GM18909 (cell line): ENCODE measurements around the gene TMEFF1.

ENCODE experiments used
- ATAC-seq: cut with Tn5 transposase; IDR thresholded peaks from one replicate; pipeline ENCODE4 v1.9.1; 2021; ENCODE audit warnings: mild to moderate bottlenecking; ENCODE audit not compliant: unreplicated experiment, poor library complexity

Gene TMEFF1

GRCh38 chr9:100597236-100597635 lies 124.3 kb downstream of the TMEFF1 start:
- no peak for ATAC-seq

DNA sequence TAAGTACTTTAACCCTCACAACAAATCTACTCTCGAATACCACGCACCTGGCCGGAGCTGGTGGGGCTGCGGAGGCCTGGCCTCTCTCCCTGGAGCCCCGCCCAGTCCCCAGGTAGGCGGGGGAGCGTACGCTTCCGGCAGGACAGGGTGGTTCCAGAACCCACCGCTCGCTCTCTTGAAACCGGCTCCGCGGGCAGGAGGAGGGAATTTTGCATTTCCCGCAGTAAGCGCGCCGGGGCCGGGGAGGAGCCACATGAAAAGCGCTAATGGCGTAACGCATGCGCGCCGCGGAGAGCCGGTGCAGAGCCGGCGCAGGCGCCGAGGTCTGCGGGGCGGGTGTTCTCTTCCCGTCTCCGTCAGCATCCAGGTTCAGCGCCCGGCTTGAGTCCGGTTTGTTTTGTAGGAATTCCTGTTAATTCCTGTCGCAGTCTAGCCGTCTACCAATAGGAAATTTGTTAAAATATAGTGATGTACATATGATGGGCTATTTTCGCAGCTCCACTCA lies 125.7 kb downstream of the TMEFF1 start:
- ATAC-seq, result peak; percentile 84

DNA sequence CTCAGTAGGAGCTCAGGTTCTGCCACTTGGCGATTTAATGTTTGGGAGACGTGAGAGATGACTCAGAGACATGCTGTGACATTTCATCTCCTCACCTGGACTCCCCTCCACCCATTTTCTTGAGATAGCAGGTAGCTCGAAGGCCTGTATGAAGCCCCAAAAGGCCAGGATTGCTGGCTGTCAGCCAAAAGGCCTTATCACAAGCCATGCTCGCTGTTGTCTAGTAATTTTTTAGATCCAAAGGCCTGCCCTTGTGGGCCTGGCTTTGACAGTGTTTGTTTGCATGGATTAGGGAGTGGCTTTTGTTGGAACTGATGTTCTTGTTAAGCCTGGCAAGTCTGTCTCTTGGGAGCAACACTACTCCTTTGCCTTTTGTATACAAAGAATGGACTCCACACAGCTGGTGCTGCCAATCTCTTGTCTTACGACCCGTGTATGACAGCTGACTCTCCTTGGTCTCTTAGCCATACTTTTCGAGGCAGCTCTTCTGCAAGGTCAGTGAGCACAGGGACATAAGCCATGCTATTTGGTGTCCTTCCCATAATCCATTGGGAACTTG lies 127.7 kb downstream of the TMEFF1 start:
- no peak for ATAC-seq

GRCh38 chr9:100601216-100601615 lies 128.3 kb downstream of the TMEFF1 start:
- ATAC-seq, result peak; percentile 67

DNA sequence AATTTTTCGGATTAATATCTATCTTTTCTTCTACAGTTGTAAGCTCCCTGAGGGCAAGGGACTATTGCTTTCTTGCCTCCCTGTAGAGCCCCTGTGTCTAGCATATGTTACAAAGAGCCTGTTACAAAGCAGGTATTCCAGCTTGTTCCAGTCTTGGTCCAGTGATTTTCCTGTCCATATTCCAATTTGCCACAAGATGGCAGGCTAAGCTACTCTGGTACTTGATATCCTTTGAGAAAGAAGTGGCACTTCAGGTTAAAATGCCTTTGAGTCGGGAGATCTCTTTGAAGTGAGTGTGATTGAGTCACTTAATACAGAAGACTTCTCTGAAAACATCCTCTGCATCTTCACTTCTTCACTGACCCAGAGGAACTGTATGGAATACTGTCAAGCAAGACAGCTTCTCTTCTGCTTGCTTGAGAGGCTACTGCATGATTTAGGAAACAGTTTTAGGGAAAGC lies 129.4 kb downstream of the TMEFF1 start:
- ATAC-seq, result no peak

DNA sequence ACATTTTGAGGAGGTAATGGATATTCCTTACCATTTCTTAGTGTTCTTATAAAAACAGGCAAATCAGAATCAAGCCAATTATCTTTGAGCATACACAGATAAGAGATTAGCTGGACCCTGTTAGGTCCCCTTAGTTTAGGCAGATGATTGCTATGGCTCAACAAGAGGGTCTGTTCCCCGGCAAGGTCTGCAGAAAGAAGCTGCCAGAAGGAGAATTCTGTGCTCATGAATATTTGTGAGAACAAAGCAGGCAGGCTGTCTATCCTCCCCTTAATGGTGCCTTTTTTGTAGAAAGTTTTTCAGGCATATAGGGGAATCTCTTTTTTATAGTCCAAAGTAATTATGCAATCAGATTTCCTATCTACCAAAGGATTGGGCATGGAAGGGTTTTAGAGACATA lies 132.5 kb downstream of the TMEFF1 start:
- ATAC-seq, result no peak

GRCh38 chr9:100619194-100619593 lies 146.2 kb downstream of the TMEFF1 start:
- no peak for ATAC-seq

DNA sequence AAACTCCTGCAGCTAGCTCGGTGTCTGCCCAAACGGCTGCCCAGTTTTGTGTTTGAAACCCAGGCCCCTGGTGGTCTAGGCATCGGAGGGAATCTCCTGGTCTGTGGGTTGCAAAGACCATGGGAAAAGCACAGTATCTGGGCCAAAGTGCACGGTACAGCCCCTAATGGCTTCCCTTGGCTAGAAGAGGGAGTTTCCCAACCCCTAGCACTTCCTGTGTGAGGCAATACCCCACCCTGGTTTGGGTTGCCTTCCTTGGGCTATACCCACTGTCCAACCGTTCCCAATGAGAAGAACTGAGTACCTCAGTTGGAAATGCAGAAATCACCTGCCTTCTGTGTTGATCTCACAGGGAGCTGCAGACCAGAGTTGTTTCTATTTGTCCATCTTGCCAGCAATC lies 146.7 kb downstream of the TMEFF1 start:
- ATAC-seq, result no peak

GRCh38 chr9:100623969-100624368 lies 151.0 kb downstream of the TMEFF1 start:
- no peak for ATAC-seq

DNA sequence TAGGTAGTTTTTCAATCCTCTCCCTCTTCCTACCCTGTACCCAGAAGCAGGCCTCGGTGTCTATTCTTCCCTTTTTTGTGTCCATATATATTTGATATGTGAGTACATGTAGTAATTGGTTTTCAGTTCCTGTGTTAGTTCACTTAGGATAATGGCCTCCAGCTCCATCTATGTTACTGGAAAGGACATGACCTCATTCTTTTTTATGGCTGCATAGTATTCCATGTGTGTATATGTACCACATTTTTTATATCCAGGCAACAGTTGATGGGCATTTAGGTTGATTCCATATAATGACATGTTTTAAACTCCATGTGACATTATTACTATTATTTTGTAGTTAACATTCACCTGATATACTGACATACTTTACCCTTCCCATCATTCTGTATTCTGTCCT lies 154.0 kb downstream of the TMEFF1 start:
- ATAC-seq, result no peak
